Measurements from ENCODE around the gene SMARCA2.

DNA sequence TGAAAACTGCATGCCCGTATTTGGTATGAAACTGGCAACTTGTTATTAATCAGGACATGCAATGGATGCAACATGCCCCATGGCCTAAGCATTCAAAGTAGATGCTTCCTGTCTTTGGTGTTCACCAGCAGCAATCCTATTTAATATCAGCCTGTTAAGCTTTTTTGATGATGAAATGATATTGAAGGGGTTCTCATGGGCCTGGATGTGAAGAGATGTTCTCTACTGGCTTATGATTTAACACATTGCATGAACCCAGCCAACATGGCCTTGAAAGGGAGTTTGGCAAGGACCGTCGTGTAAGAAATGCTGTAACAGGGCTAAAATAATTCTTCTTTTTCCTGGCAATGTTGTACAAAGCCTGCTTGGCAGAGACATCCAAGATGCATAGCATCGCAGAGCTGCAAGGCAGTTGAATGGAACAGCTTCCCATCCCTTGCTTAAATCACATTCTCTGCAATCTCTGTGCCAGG is 111.2 kb downstream of the SMARCA2 start:
- no peak for TF ChIP-seq POLR2A (IDR thresholded peaks at IDR 0.05; ENCODE audit: low read length)
- TF ChIP-seq GATA1 (IDR thresholded peaks at IDR 0.05; ENCODE audit: low read depth, low read length), result no peak

Data from erythroblast (primary cell).